K562 (cell line): ENCODE results near the gene PSMD8. TPM values are rescaled to one million over a fixed set of nuclear protein-coding genes. Genes with fewer than 3 reads are reported as not detected.

Experiments
- BCLAF1 ChIP-seq, 2 experiments: fragments of 450-650 bp in 1 of 2; IDR thresholded peaks; 2 replicates each; pipeline ENCODE4 v1.6.1; 2011 to 2017; ENCODE audit warnings: low read depth in 2 of 2, antibody characterized with exemption in 1 of 2, borderline replicate concordance in 1 of 2, low read length in 1 of 2, mild to moderate bottlenecking in 1 of 2, mixed read lengths in 1 of 2; ENCODE audit not compliant: control insufficient read depth in 1 of 2
- DDX20 ChIP-seq: fragments of 450-650 bp; IDR thresholded peaks from 2 replicates; pipeline ENCODE4 v1.6.1; 2016; ENCODE audit warnings: missing genetic modification characterization, low read depth, mild to moderate bottlenecking, missing compliant biosample characterization, moderate library complexity
- DEAF1 ChIP-seq: fragments of 450-650 bp; formaldehyde crosslinking; IDR thresholded peaks from 2 replicates; pipeline ENCODE4 v1.4.0; 2020; ENCODE audit warnings: mild to moderate bottlenecking, moderate library complexity
- MGA ChIP-seq: fragments of 450-650 bp; IDR thresholded peaks from 2 replicates; pipeline ENCODE4 v1.6.1; 2016; ENCODE audit warnings: mild to moderate bottlenecking, moderate library complexity
- SRSF9 ChIP-seq: fragments of 200-400 bp; formaldehyde crosslinking; IDR thresholded peaks from 2 replicates; pipeline ENCODE4 v1.6.1; 2017; ENCODE audit warnings: low read depth, low read length, borderline replicate concordance
- ZNF133 ChIP-seq: fragments of 250-450 bp; sonication (Bioruptor Pico); IDR thresholded peaks from 2 replicates; pipeline ENCODE4 v1.4.0; 2020; ENCODE audit warnings: mild to moderate bottlenecking
- ZNF280B ChIP-seq: fragments of 250-450 bp; sonication (Bioruptor Pico); IDR thresholded peaks from 2 replicates; pipeline ENCODE4 v1.5.1; 2021; ENCODE audit warnings: mild to moderate bottlenecking
- polyA plus RNA-seq, 8 experiments: library from polyadenylated mRNA; depleted of rRNA in 4 of 8; stranded (reverse) in 5 of 8; unstranded in 3 of 8; fragments of >200 nt; fragmentation: Nextera tagmentation in 2 of 8; fragmentation: Illumina TruSeq in 1 of 8; extraction: Ambion mirVana in 2 of 8; extraction: Trizol in 1 of 8; gene quantifications; 2 replicates each; pipeline versions ENCODE4 v1.2.1 to v1.2.3, GENCODE V29; 2011 to 2014; ENCODE audit warnings: inconsistent platforms in 1 of 8, missing spikeins in 1 of 8
- total RNA-seq, 7 experiments: library from RNA; depleted of rRNA in 6 of 7; stranded (reverse); fragments of >200 nt in 6 of 7; fragmentation: Illumina TruSeq in 2 of 7; extraction: Trizol in 2 of 7; gene quantifications; 2 replicates each; pipeline versions ENCODE4 v1.2.1 to v1.2.3, GENCODE V29; 2011 to 2021; ENCODE audit warnings: low replicate concordance in 1 of 7

PSMD8 gene
- total and polyA plus RNA-seq, 9 of the 15 experiments (the other 6 are each of a cell fraction or from before 2014, with no cell fraction given) = 130 to 583 (median 315) TPM

GRCh38 chr19:38387550-38388348 is 13.4 kb downstream of the PSMD8 start, which contains the start of gene GGN (continued):
- TF ChIP-seq DEAF1 (CRISPR knock-in tag) (no peak), ZNF280B (no peak), DDX20 (tag) (no peak), SRSF9 (no peak), BCLAF1 (IDR thresholded peaks at IDR 0.05; ENCODE audit: borderline replicate concordance in 1 of 2, control insufficient read depth in 1 of 2, low read depth in 2 of 2, low read length in 1 of 2) (no peak), MGA (no peak), ZNF133 (CRISPR knock-in tag) (no peak)
